Right ventricle myocardium superior (tissue), 1 donor: ENCODE results near the gene EYA4. TPM values are rescaled to one million over a fixed set of nuclear protein-coding genes. Genes with fewer than 3 reads are reported as not detected.

ENCODE experiments used
- ATAC-seq: fragments of 200-7000 bp; cut with Tn5 transposase; one replicate; pipeline ENCODE4 v1.9.1; 2020; ENCODE audit warnings: mild to moderate bottlenecking; ENCODE audit not compliant: poor library complexity
- DNase-seq: peaks from one replicate; pipeline ENCODE4 v3.0.0-alpha.2; 2020
- intact Hi-C: fragments of 100-400 bp; cut with DNase I; formaldehyde crosslinking; loops from one replicate; pipeline ENCODE4 v1.11.2; 2022
- total RNA-seq: library from RNA; stranded (reverse); fragmentation: NEBNext Ultra II Directional; extraction: Animal tissue kit (Norgen Biotek cat#: 25700); gene quantifications from one replicate; pipeline ENCODE4 v1.2.1, GENCODE V29; 2021
- donor health status: DM: no; HTN: yes; CAD: no; lungs with severe emphysema.

The EYA4 gene
- total RNA-seq, 1 donor from 2014 or later = 20.4 TPM

- intact Hi-C loops = no loop called here
- ATAC-seq (no peak), DNase-seq (no peak)
These were observed 177.0 kb downstream of the EYA4 start for GRCh38 chr6:133418108-133418507.

- intact Hi-C loops = no loop called here
- ATAC-seq (no peak), DNase-seq (no peak)
These were observed 182.1 kb downstream of the EYA4 start for GRCh38 chr6:133423242-133423641.

- no peak for DNase-seq
- ATAC-seq = no peak
- intact Hi-C loops = no loop called here
These were observed 183.2 kb downstream of the EYA4 start for GRCh38 chr6:133424359-133424758.

DNA sequence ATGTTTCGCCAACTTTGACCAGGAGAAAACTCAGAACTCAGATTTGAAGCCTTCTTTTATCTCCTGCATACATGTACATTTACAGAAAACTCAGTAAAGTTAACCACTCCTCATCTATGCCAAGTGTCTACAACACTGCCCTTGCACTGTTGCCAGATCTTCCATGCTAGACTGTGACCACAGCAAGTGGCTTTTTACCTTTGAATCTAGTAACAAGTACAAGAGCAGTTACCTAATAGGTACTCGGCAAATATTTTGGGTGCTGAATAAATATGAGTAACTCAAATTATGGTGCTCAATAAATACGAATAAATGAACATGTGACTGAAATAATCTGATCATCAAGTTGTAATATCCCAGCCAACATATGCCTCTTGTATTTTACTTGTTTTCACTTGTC lies 184.9 kb downstream of the EYA4 start:
- intact Hi-C loops = no loop called here
- no peak for ATAC-seq
- no peak for DNase-seq

DNA sequence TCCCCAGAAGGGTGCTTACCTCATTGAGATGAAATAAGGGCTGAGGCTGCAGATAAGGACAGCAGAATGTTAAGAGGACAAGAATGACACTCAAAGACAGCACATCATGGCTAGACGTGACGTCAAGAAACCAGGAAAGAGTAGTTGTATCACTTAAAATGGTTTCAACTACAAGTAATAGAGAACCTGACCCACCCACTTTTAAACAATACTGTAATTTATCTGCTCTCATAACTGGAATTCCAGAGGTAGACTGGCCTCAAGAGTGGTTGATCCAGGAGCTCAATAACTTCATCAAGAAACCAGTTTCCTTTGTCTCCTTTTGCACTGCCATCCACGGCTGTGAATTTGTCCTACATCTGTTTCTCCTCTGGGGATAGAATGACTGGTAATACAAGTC lies 187.1 kb downstream of the EYA4 start:
- no peak for DNase-seq
- intact Hi-C loops = no loop called here
- ATAC-seq = no peak

- ATAC-seq = no peak
- intact Hi-C loops = no loop called here
- no peak for DNase-seq
These were observed 189.4 kb downstream of the EYA4 start for GRCh38 chr6:133430530-133430929.

GRCh38 chr6:133431031-133431430 lies 189.9 kb downstream of the EYA4 start:
- no peak for DNase-seq
- intact Hi-C loops = no loop called here
- ATAC-seq = no peak

DNA sequence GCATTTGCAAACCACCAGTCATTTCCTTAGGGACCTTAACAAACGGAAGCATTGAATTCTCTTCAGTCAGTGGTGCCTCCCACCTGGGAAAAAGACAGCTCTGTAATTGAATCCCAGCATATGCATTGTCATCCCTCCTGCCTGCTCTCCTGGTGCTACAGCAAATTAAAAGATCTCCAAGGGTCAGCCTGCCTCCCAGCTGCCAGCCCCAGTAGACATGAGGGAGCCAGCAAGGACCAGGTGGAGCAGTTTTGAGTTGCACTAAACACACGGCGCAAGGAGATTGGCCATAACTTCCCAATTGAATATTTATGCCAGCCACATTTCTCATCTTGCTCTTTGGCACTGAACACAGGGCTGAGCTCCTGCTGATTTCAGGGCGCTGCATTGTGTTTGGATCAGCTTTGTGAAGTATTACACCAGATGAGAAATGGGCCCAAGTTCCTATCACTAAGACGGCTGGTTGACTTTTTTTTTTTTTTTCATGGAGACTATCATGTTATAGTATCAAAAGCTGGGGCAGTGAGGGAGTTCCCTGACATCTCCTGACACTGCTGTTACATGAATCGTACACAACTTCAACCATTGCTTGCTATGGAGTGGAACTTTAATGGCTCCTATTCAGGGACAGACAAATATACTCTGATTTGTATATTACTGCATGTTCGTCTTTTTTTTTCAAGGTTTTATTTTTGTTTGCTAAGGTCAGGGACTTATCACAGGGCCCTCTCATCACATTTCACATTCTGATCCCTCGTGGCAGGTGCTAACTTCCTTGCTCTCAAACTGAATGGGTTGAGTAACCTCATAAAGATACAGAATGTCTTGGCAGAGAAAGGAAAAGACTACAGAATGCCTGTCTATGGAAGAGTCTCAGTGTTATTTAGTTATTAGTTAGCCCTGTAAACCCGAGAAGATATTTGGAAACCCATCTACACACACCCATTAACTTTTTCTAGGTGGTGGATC lies 191.1 kb downstream of the EYA4 start:
- intact Hi-C loops = no loop called here

DNA sequence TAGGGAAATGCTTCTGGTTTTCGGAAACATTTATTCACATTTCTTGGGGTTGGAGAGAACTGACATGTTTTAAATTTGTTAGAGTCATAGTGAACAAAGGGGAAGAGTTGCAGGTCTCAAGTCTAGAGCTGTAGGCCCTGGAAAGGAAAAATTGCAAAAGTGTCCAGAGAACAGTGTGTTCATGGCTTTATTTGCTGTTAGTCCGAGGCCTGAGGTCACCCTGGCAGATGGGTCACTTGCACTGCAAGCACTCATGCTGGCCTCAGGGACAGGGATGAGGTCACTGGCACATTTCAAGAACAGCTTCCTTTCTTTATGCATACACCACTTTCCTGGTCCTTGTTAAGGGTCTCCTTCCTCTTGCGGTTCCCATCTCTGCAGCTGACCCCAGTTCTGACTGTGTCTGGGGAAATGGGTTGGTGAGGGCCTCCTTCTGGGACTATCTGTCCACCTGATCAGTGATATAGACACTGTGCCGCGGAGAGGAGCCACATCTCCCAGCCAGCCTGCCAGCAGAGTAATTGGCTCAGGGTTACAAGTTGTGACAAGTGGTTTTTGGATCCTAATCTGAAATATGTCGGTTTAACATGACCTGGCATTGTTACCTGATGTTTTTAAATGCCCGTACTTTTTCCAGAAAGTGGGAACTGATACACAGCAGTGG lies 194.0 kb downstream of the EYA4 start:
- intact Hi-C loops = no loop called here
- DNase-seq (peak; percentile 48), ATAC-seq (peak; percentile 78)

More for the DNA sequence above, 191.1 kb downstream of the EYA4 start:
- DNase-seq (no peak), ATAC-seq (peak; percentile 64)

DNA sequence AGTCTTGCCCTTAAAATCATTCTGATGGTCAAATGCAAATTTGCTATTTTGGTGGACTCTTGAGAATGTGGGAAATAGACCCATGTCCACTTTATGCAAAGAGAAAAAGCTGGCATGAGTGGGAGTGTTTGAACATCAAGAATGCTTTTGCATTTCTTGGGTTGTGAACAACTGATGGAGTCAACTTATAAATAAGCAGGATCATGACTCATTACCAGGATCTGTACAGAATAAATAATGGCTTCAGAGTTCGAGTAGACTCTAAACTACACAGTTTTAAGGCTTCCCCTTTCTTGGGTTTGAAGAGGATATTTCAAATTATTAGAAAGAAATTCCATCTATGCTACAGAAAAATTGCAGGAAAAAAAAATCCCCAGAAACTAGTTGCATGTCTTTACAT lies 195.5 kb downstream of the EYA4 start:
- intact Hi-C loops = no loop called here
- DNase-seq = no peak
- no peak for ATAC-seq

DNA sequence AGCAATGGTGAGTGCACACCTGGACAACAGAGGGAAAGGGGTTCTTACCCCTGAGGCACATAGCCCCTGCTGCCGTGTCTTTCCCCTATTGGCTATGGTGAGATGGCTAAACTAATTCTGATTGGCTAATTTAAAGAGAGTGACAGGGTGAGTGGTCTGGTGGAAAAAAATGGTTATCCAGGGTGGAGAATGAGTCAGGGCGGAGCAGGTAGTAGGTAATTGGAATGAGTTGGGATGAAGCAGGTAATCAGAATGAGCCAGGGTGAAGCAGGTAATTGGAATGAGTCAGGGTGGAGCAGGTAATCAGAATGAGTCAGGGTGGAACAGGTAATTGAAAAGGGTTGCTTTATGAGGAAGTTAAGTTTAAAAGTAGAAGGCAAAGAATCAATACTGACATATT lies 200.3 kb downstream of the EYA4 start:
- intact Hi-C loops = loop anchor here (10.0 kb wide), 1 partner anchor 53 kb away; no protein-coding TSS in a partner anchor
- DNase-seq (no peak), ATAC-seq (no peak)

GRCh38 chr6:133446789-133447188 lies 205.6 kb downstream of the EYA4 start:
- intact Hi-C loops = loop anchor here (10.0 kb wide), 1 partner anchor 48 kb away; no protein-coding TSS in a partner anchor
- no peak for ATAC-seq
- DNase-seq = no peak

DNA sequence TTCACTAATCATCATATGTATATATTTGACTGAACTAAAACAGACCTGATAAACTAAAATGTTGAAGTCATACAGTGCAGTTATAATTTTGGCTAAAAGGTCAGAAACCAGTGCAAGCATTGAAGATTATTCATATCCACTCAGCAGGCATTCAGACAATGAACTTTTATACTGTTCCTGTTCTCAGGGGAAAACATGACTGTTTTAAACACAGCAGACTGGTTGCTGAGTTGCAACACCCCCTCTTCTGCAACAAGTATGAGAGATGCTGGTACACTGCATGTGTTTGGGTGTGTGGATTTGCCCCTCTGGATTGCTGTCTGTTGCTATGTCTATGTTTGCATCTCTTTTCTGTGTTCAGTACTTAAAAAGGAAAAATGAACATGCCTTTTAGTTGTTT lies 206.8 kb downstream of the EYA4 start:
- intact Hi-C loops = loop anchor here (10.0 kb wide), 1 partner anchor 47 kb away; no protein-coding TSS in a partner anchor
- ATAC-seq = no peak
- no peak for DNase-seq

- intact Hi-C loops = no loop called here
- DNase-seq = no peak
- ATAC-seq = no peak
These were observed 215.3 kb downstream of the EYA4 start for GRCh38 chr6:133456439-133456838.

GRCh38 chr6:133456944-133457343 lies 215.8 kb downstream of the EYA4 start:
- DNase-seq (no peak), ATAC-seq (no peak)
- intact Hi-C loops = no loop called here

DNA sequence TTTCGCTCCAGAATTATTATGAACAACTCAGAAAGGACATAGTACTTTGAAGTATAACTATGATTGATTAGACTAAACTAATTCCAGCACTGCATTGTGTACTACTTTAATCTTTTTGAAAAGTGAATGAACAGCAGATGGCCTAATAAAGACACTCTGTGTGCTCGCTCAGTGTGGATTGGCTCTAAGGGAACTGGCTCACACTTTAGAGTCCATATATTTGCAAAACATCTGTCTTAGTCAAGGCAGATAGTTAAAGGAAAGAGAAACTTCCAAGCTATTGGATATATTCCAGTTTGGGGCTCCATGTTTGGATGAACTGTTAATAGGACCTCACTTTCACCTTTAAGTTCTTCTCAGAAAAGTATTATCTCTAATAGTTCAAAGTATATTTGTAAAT lies 218.9 kb downstream of the EYA4 start:
- DNase-seq (no peak), ATAC-seq (no peak)

DNA sequence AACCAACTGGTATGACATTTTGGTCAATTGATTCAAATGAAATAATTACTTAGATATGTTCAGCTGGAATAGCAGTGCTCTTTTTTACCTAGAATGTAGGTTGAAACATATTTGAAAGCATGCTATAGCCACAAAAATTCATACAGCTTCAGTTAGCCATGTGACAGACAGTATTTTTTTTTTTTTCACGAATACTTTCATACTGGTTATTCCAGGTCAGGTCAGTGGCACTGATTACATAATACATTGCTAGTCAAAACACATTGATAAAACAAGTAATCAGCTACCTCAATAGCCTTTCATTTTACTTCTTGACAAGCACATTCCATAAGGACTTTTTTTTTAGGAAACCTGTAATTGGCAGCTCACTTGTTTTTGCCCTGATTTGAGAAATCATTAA lies 222.6 kb downstream of the EYA4 start:
- no peak for DNase-seq
- no peak for ATAC-seq
- intact Hi-C loops = no loop called here

More for the DNA sequence above, 218.9 kb downstream of the EYA4 start:
- intact Hi-C loops = no loop called here

DNA sequence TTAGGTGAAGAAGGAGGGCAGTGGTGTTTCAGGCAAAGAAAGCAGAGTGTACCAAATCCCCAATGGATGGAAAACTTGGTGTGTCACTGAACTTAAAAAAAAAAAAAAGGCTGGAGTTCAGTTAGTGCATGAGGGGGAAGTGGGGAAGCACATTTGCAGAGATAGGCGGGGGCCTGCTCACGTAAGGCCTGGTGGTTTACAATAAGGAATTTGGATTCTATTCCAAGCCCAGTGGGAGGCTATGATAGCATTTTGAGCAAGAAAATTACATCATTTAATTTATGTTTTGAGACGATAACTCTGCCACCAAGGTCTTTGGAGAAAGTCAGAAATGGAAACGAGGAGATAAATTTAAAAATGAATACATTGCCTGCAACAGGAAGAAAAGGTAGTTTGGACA lies 225.5 kb downstream of the EYA4 start:
- ATAC-seq (no peak), DNase-seq (no peak)
- intact Hi-C loops = no loop called here

- ATAC-seq (no peak), DNase-seq (no peak)
- intact Hi-C loops = no loop called here
These were observed 226.2 kb downstream of the EYA4 start for GRCh38 chr6:133467231-133467981.
